SK-N-SH (cell line): ENCODE data around the gene RAPGEF1. TPM values are rescaled to one million over a fixed set of nuclear protein-coding genes. Genes with fewer than 3 reads are reported as not detected.

Experiments used
- CTCF ChIA-PET: fragments of 300-600, 350-600 bp; formaldehyde crosslinking; extraction: SDS; loops from one replicate; lab custom pipeline; 2021; lab: Yijun Ruan, JAX
- POLR2A ChIA-PET: fragments of 350-600 bp; sonication (Branson Sonifier 250); formaldehyde crosslinking; extraction: SDS; loops from one replicate; lab custom pipeline; 2020; ENCODE audit warnings: antibody characterized with exemption, inconsistent platforms; lab: Yijun Ruan, JAX
- DNase-seq: peaks from one replicate; pipeline ENCODE4 v3.0.0; 2012
- H2AFZ ChIP-seq: fragments of 200-600 bp; sonication (generic); 2 replicates; pipeline ENCODE4 v1.8.1; 2016; ENCODE audit warnings: antibody characterized with exemption, mild to moderate bottlenecking, low read depth
- H3F3A ChIP-seq: fragments of 200-600 bp; sonication (generic); replicated peaks from 2 replicates; pipeline ENCODE3; 2016; ENCODE audit warnings: antibody characterized with exemption, mild to moderate bottlenecking; ENCODE audit not compliant: insufficient read depth
- H3K27ac ChIP-seq, 2 experiments: fragments of 200-500 bp in 1 of 2; fragments of 200-600 bp in 1 of 2; sonication (Bioruptor generic) in 1 of 2; sonication (generic), shearing (Covaris generic) in 1 of 2; 2 replicates each; pipeline versions ENCODE4 v1.5.1 to v1.6.1; 2014 to 2016; ENCODE audit warnings: low read depth in 2 of 2, inconsistent platforms in 1 of 2, low read length in 1 of 2, mild to moderate bottlenecking in 1 of 2, mixed read lengths in 1 of 2
- H3K27me3 ChIP-seq: fragments of 200-600 bp; sonication (generic), shearing (Covaris generic); 2 replicates; pipeline ENCODE4 v1.6.1; 2016; ENCODE audit warnings: mixed run types; ENCODE audit not compliant: insufficient read depth
- H3K36me3 ChIP-seq, 2 experiments: fragments of 200-500 bp in 1 of 2; fragments of 200-600 bp in 1 of 2; sonication (Bioruptor generic) in 1 of 2; sonication (generic) in 1 of 2; replicated peaks in 1 of 2; 2 replicates each; pipeline versions ENCODE3 to v1.5.1; 2014 to 2016; ENCODE audit warnings: low read length in 1 of 2, mild to moderate bottlenecking in 1 of 2; ENCODE audit not compliant: insufficient read depth in 2 of 2, control insufficient read depth in 1 of 2
- H3K4me1 ChIP-seq, 2 experiments: fragments of 200-500 bp in 1 of 2; fragments of 200-600 bp in 1 of 2; sonication (Bioruptor generic) in 1 of 2; sonication (generic), shearing (Covaris generic) in 1 of 2; 2 replicates each; pipeline versions ENCODE4 v1.5.1 to v1.6.1; 2014 to 2016; ENCODE audit warnings: low read depth in 1 of 2, low read length in 1 of 2, mixed run types in 1 of 2; ENCODE audit not compliant: insufficient read depth in 2 of 2, control insufficient read depth in 1 of 2
- H3K4me2 ChIP-seq: fragments of 200-600 bp; sonication (generic), shearing (Covaris generic); 2 replicates; pipeline ENCODE4 v1.6.1; 2017; ENCODE audit warnings: mixed run types
- H3K4me3 ChIP-seq, 2 experiments: fragments of 200-500 bp in 1 of 2; fragments of 200-600 bp in 1 of 2; sonication (Bioruptor generic) in 1 of 2; sonication (generic), shearing (Covaris generic) in 1 of 2; 2 replicates each; pipeline versions ENCODE4 v1.5.1 to v1.8.1; 2014 to 2016; ENCODE audit warnings: low read depth in 2 of 2, inconsistent platforms in 1 of 2, low read length in 1 of 2, mild to moderate bottlenecking in 1 of 2, mixed read lengths in 1 of 2, moderate library complexity in 1 of 2
- H3K79me2 ChIP-seq: fragments of 200-600 bp; sonication (generic); 2 replicates; pipeline ENCODE4 v1.8.1; 2017; ENCODE audit warnings: mild to moderate bottlenecking; ENCODE audit not compliant: insufficient read depth
- H3K9ac ChIP-seq: fragments of 200-600 bp; sonication (generic); 2 replicates; pipeline ENCODE4 v1.6.1; 2017; ENCODE audit warnings: mixed run types
- H3K9me2 ChIP-seq: fragments of 200-600 bp; sonication (generic); 2 replicates; pipeline ENCODE4 v1.6.1; 2017; ENCODE audit warnings: mixed run types
- H3K9me3 ChIP-seq: fragments of 200-600 bp; sonication (generic); 2 replicates; pipeline ENCODE4 v1.6.1; 2017; ENCODE audit warnings: mixed run types, mild to moderate bottlenecking, moderate library complexity
- H4K20me1 ChIP-seq: fragments of 200-600 bp; sonication (generic); 2 replicates; pipeline ENCODE4 v1.6.1; 2017; ENCODE audit warnings: mild to moderate bottlenecking, mixed run types; ENCODE audit not compliant: insufficient read depth
- CHD2 ChIP-seq: fragments of 150-350 bp; IDR thresholded peaks from 2 replicates; pipeline ENCODE4 v1.6.1; 2018; ENCODE audit warnings: low read length; ENCODE audit not compliant: partially characterized antibody
- FOXM1 ChIP-seq: IDR thresholded peaks from 2 replicates; pipeline ENCODE4 v1.4.0; 2012; ENCODE audit warnings: low read depth, mild to moderate bottlenecking
- JUND ChIP-seq: IDR thresholded peaks from 2 replicates; pipeline ENCODE4 v1.4.0; 2012
- MAX ChIP-seq: IDR thresholded peaks from 2 replicates; pipeline ENCODE4 v1.4.0; 2012; ENCODE audit warnings: low read depth
- MXI1 ChIP-seq: IDR thresholded peaks from 2 replicates; pipeline ENCODE4 v1.6.1; 2012; ENCODE audit warnings: mild to moderate bottlenecking, low read depth, low read length, improper control_type of control experiment
- RAD21 ChIP-seq: IDR thresholded peaks from 2 replicates; pipeline ENCODE4 v1.6.1; 2012; ENCODE audit warnings: mild to moderate bottlenecking, low read length
- RCOR1 ChIP-seq: fragments of 150-350 bp; IDR thresholded peaks from 2 replicates; pipeline ENCODE4 v1.6.1; 2017; ENCODE audit warnings: antibody characterized with exemption, low read length
- SMC3 ChIP-seq: IDR thresholded peaks from 2 replicates; pipeline ENCODE4 v1.6.1; 2012; ENCODE audit warnings: low read depth, low read length, improper control_type of control experiment
- YY1 ChIP-seq: IDR thresholded peaks from 2 replicates; pipeline ENCODE4 v1.4.0; 2012; ENCODE audit warnings: low read depth, mild to moderate bottlenecking
- WGBS: methylation state at CpG from one replicate; pipeline ENCODE4 v1.1.6; 2017; ENCODE audit warnings: low lambda C conversion rate; 5-methylcytosine and 5-hydroxymethylcytosine counted together
- polyA plus RNA-seq, 3 experiments: library from polyadenylated mRNA; depleted of rRNA; stranded (reverse); fragments of >200 nt; gene quantifications; 2 replicates each; pipeline ENCODE4 v1.2.3, GENCODE V29; 2012
- TF ChIP-seq, protein P1 (sequence below): IDR thresholded peaks from 2 replicates; pipeline ENCODE4 v1.4.0; 2012; ENCODE audit warnings: low read depth, borderline replicate concordance
- TF ChIP-seq, protein P2 (sequence below): fragments of 150-350 bp; IDR thresholded peaks from 2 replicates; pipeline ENCODE4 v1.6.1; 2016; ENCODE audit warnings: mild to moderate bottlenecking, low read depth, low read length

Gene RAPGEF1
- polyA plus RNA-seq, 1 of the 3 experiments (the other 2 are of a cell fraction), result 26.2 TPM

DNA sequence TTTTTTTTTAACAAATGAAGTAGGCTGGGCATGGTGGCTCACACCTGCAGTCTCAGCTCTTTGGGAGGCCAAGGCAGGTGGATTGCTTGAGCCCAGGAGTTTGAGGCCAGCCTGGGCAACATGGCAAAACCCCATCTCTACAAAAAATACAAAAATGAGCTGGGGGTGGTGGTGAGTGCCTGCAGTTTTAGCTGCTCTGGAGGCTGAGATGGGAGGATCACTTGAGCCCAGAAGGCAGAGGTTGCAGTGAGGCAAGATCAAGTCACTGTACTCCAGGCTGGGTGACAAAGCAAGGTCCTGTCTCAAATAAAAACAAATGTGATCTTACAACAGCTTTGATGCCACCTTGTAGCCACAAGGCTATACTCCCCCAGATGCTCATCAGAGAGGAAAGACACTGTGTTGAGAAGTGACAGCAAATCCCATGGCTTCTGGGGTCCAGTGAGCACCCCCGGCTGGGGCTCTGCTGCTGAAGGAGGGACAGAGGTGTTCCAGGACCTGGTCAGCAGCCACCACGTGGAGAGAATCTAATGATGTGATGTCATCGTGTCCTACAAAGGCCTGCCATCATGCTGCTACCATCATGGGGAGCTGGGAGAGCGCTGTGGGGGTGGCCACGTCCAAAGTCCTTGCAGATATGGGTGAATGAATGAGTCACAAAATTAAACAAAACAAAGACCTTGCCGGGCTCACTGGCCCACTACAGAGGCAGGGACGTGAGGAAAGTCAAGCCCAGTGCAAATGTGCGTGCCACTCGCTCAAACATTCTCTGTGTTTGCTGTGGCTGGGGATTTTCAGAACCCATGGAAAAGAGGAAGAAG lies 133.9 kb downstream of the RAPGEF1 start:
- TF ChIP-seq CHD2 (no peak), SMC3 (no peak), JUND (no peak), YY1 (no peak)
- TF ChIP-seq, protein P1, sequence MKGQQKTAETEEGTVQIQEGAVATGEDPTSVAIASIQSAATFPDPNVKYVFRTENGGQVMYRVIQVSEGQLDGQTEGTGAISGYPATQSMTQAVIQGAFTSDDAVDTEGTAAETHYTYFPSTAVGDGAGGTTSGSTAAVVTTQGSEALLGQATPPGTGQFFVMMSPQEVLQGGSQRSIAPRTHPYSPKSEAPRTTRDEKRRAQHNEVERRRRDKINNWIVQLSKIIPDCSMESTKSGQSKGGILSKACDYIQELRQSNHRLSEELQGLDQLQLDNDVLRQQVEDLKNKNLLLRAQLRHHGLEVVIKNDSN, result no peak
- Histone ChIP-seq H2AFZ (no peak overlapping the region), H3K36me3 (peaks cover 4 to 5% of the 10 kb centered on the region in 2 experiments), H3F3A (peaks cover 16% of the 10 kb centered on the region), H3K27ac (no peak overlapping the region), H4K20me1 (0 out of 2 replicates have a peak, but pooled peaks cover 6% of the 10 kb centered on the region), H3K9me2 (no peaks in the 10 kb centered on the region), H3K9me3 (no peaks in the 10 kb centered on the region), H3K4me1 (peaks cover 13 to 16% of the 10 kb centered on the region in 2 experiments; a peak in 3 of 4 replicates), H3K27me3 (no peaks in the 10 kb centered on the region), H3K9ac (no peak overlapping the region), H3K4me3 (no peak overlapping the region), H3K4me2 (no peak overlapping the region), H3K79me2 (no peaks in the 10 kb centered on the region)
- POLR2A ChIA-PET, result interaction anchor here (0.7 kb wide), 1 partner anchor 20 kb away, joined by 3 read pairs; no protein-coding TSS in a partner anchor
- DNase-seq, result no peak
- 80% methylated on average over 8 of the region's 9 CpGs for WGBS
- CTCF ChIA-PET, result interaction anchor here (1.5 to 3.6 kb wide), 3 partner anchors 14 to 134 kb away, joined by 4 to 14 read pairs (median 7); partner anchors contain the start of gene RAPGEF1

GRCh38 chr9:131603711-131604439 lies 136.0 kb downstream of the RAPGEF1 start:
- Histone ChIP-seq H3K27me3 (no peaks in the 10 kb centered on the region), H2AFZ (no peak overlapping the region), H3K36me3 (peaks cover 3 to 7% of the 10 kb centered on the region in 2 experiments), H3K27ac (no peak overlapping the region), H3K4me3 (no peak overlapping the region), H3K9me3 (no peaks in the 10 kb centered on the region), H3K4me2 (no peak overlapping the region), H4K20me1 (0 out of 2 replicates have a peak, but pooled peaks cover under 1% of the 10 kb centered on the region), H3K4me1 (peaks cover 7 to 10% of the 10 kb centered on the region in 2 experiments; a peak in 3 of 4 replicates), H3K9me2 (no peaks in the 10 kb centered on the region), H3K9ac (no peak overlapping the region), H3K79me2 (no peaks in the 10 kb centered on the region), H3F3A (peaks cover 11% of the 10 kb centered on the region)
- POLR2A ChIA-PET, result no interaction called here
- TF ChIP-seq MXI1 (no peak), CHD2 (no peak), RCOR1 (no peak), RAD21 (no peak), FOXM1 (no peak), MAX (no peak)
- TF ChIP-seq, protein P1, result no peak
- TF ChIP-seq, protein P2, sequence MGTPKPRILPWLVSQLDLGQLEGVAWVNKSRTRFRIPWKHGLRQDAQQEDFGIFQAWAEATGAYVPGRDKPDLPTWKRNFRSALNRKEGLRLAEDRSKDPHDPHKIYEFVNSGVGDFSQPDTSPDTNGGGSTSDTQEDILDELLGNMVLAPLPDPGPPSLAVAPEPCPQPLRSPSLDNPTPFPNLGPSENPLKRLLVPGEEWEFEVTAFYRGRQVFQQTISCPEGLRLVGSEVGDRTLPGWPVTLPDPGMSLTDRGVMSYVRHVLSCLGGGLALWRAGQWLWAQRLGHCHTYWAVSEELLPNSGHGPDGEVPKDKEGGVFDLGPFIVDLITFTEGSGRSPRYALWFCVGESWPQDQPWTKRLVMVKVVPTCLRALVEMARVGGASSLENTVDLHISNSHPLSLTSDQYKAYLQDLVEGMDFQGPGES, result no peak
- WGBS, result 94% methylated on average over 14 of the region's 16 CpGs
- CTCF ChIA-PET, result interaction anchor here (0.7 to 3.6 kb wide), 3 partner anchors 12 to 141 kb away, joined by 3 to 14 read pairs (median 4); no protein-coding TSS in a partner anchor
- no peak for DNase-seq
